HG02981 (cell line): ENCODE data around the gene HCN3.
"Not testable (repeated sequence)": the region's sequence is repeated elsewhere in the genome, so short reads cannot be mapped to it uniquely, and the experiment has no call there.

Source experiments
- ATAC-seq: cut with Tn5 transposase; IDR thresholded peaks from one replicate; pipeline ENCODE4 v1.9.1; 2021; ENCODE audit warnings: mild to moderate bottlenecking, moderate library complexity; ENCODE audit not compliant: unreplicated experiment

HCN3 gene

GRCh38 chr1:155282488-155283091 is 5.3 kb downstream of the HCN3 start:
- no peak for ATAC-seq

- ATAC-seq = no peak
Measured at GRCh38 chr1:155284476-155284875, 7.2 kb downstream of the HCN3 start.

GRCh38 chr1:155285063-155285462 is 7.8 kb downstream of the HCN3 start:
- no peak for ATAC-seq

- no peak for ATAC-seq
Measured at GRCh38 chr1:155285631-155286044, 8.4 kb downstream of the HCN3 start.

GRCh38 chr1:155286544-155286943 is 9.3 kb downstream of the HCN3 start:
- no peak for ATAC-seq

GRCh38 chr1:155287987-155288543 is 10.8 kb downstream of the HCN3 start:
- no peak for ATAC-seq

GRCh38 chr1:155291006-155291405 is 13.7 kb downstream of the HCN3 start:
- ATAC-seq = not testable (repeated sequence)

GRCh38 chr1:155293086-155293749 is 16.0 kb downstream of the HCN3 start:
- ATAC-seq = no peak

- no peak for ATAC-seq
Measured at GRCh38 chr1:155294520-155295182, 17.4 kb downstream of the HCN3 start.

- ATAC-seq = no peak
Measured at GRCh38 chr1:155295183-155295941, 18.1 kb downstream of the HCN3 start.

GRCh38 chr1:155295942-155296267 is 18.6 kb downstream of the HCN3 start:
- ATAC-seq = no peak

GRCh38 chr1:155296661-155297060 is 19.4 kb downstream of the HCN3 start:
- no peak for ATAC-seq

GRCh38 chr1:155297384-155297783 is 20.1 kb downstream of the HCN3 start:
- ATAC-seq = no peak

GRCh38 chr1:155300024-155300423 is 22.8 kb downstream of the HCN3 start:
- ATAC-seq = no peak

- ATAC-seq = no peak
Measured at GRCh38 chr1:155300553-155301329, 23.5 kb downstream of the HCN3 start.

- ATAC-seq = no peak
Measured at GRCh38 chr1:155301342-155301841, 24.1 kb downstream of the HCN3 start, which contains the start of gene PKLR. TSS of gene PKLR (minus strand) at chr1:155301438. CDS start at chr1:155301395, 43 bp downstream.

- ATAC-seq = no peak
Measured at GRCh38 chr1:155304558-155305063, 27.3 kb downstream of the HCN3 start.

GRCh38 chr1:155305881-155306391 is 28.7 kb downstream of the HCN3 start:
- ATAC-seq = no peak

- no peak for ATAC-seq
Measured at GRCh38 chr1:155307247-155307740, 30.0 kb downstream of the HCN3 start.
